HL-60 (cell line): ENCODE results near the gene GSTA2.

Experiments
- CTCF ChIP-seq: IDR thresholded peaks from one replicate; pipeline ENCODE4 v1.5.1; 2011; ENCODE audit warnings: low read length, control low read depth, inconsistent platforms; ENCODE audit not compliant: insufficient read depth
- GABPA ChIP-seq: IDR thresholded peaks from 2 replicates; pipeline ENCODE4 v1.6.1; 2012; ENCODE audit warnings: low read depth
- POLR2AphosphoS5 ChIP-seq: IDR thresholded peaks from 2 replicates; pipeline ENCODE4 v1.6.1; 2012; ENCODE audit warnings: low read depth

DNA sequence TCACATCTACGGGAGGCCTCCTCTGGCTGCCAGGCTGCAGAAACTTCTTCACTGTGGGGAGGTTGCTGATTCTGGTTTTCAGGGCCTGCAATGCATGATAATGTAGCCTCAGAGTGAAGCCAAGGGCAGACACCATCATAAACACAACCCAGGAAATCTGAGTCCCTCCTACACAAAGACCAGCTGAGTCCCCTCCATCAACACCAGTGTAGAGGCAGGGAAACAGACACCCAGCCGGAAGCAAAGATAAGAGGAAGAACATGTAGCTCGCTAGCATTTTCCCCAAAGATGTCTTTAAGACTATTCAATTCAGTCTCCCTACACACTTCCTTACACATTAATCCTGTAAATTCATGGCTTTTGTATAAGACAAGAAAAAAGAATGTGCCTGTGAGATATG, 23.6 kb downstream of the GSTA2 start:
- no peak for TF ChIP-seq POLR2AphosphoS5
- no peak for TF ChIP-seq GABPA
- TF ChIP-seq CTCF = no peak
